ENCODE measurements around the gene PSG7.
"Not testable (repeated sequence)": the region's sequence is repeated elsewhere in the genome, so short reads cannot be mapped to it uniquely, and the experiment has no call there.

The PSG7 gene

DNA sequence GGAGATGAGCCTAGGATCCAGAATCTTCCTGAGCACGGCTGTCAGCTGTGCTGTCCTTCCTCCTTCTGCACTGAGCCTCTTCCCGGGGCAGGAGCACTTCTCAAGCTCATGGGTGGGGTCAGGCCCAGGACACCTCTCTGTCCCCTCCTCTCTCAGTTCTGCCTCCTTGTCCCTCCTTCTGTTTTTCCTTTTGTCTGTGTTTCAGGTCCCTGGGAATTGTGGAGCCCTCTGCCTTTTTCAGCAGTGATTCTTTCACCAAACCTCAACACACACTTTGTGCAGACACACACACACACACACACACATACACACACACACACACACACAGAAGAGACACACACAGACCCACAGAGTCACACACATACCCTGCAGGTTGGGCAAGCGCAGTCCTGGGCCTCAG is at the start of gene PSG7:
Gene PSG7 (minus strand): TSS at position 101 of the 400 bp plus-strand sequence. CDS start 131 bp downstream, outside the sequence.
- DNase-seq (ENCODE audit: low read depth in 4 of 4, low spot score in 1 of 4): not testable (repeated sequence)

DNA sequence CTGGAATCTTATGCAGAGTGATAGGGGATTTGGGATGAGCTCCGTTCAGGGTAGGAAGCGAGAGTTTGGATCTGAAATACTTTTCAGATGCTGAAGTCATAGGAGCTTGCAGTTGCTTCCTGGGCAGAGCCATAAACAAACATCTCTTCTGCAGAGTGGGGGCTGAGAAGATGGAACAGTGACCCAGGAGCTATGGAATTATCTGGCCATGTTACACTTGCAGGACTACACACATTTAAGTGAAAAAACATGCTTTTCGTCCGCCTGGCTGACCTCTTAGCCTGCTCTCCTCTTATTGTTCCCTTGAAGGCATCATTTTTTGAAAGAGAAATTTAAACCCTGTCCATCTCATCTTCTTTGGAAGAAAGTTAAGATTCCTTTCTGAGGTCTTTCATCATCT is 48.6 kb upstream of the PSG7 start:
- no peak for DNase-seq (ENCODE audit: low read depth in 4 of 4, low spot score in 1 of 4)

DNA sequence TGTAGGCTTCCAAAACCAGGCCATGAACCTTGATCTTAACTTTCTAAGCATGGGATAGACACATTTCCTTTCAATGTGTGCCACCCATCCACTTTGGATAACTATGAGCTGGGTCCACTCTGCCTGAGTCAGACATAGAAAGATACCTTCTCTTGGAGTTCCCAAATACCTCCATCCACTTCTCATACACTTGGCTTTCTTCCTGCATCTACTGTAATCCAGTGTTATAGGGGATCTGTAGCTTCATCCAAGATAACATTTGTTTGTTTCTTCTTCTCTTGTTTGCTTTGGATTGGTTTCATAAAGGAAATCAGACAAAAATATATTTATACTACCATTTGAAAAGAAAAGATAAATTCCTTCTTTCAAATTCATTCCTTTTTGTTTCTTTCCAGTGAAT is 45.1 kb upstream of the PSG7 start:
- not testable (repeated sequence) for DNase-seq (ENCODE audit: low read depth in 4 of 4, low spot score in 1 of 4)

DNA sequence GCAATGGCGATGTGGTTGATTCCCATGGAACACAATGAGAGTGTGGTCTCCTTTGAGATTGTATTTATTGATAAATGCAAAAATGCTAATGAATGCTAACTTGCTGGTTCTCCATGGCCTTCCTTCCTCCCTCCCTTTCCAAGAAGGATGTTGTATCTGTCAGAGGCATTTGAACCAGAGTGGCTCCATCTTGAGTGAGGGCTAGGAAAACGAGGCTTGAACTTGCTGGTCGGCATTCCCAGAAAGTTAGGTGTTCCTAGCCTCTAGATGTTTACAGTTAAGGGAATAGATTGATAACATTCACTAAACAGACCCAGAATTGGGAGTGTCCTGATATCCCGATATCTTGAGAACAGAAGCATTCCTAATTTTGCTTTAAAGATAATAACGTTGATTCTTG is 34.4 kb upstream of the PSG7 start:
- DNase-seq (ENCODE audit: low read depth in 4 of 4, low spot score in 1 of 4): not testable (repeated sequence)

DNA sequence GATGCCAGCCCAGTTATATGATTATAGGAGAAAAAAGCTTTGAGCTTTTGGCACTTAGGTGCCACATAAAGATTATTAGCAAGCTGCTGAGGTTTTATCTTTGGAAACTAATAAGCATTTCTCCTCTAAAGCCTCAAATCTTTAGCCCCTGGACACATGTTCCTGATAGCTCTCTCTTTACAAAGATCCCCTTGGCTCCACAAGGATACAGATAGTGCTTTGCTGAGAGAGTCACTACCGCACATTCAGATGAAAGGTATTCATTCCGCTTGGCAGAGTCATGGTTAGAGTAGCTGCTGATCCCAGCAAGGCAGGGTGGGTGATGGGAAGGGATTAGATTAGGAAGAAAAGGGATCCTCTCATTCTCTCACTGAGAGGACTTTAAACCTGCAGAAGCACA is 28.2 kb upstream of the PSG7 start:
- no peak for DNase-seq (ENCODE audit: low read depth in 4 of 4, low spot score in 1 of 4)

DNA sequence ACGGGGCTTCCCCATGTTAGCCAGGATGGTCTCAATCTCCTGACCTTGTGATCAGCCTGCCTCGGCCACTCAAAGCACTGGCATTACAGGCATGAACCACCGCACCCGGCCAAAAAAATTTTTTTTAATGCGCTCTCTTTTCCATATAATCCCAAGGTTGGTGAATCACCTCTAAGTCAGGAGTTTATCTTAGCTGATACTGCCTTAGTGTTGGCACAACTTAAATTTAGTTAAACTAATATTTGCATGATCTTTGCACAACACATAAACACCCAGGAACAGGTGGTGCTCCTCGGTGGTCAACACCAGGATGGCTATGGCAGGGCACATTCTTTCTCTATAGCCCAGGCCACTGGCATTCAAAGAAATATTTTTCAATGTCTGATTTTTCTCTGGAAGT is 24.1 kb upstream of the PSG7 start:
- no peak for DNase-seq (ENCODE audit: low read depth in 4 of 4, low spot score in 1 of 4)

DNA sequence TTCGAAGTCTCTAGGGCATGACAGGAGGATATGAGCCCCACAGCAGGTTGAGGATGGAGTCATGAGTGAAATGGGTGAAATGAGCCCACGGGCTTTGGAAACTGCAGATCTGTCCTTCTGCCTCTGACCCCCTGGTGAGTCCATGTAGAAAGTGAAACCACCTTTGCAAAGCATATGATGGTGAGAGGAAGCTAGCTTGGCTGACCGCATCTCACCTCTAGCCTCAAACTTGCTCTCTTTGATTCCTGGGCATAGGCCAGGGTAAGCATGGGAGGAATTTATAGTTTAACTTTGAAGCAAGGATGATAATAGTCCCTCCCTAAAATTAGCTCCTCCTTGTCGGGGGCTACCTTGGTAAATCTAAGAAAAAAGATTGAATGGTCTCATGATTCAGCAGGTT is 15.1 kb upstream of the PSG7 start:
- not testable (repeated sequence) for DNase-seq (ENCODE audit: low read depth in 4 of 4, low spot score in 1 of 4)

DNA sequence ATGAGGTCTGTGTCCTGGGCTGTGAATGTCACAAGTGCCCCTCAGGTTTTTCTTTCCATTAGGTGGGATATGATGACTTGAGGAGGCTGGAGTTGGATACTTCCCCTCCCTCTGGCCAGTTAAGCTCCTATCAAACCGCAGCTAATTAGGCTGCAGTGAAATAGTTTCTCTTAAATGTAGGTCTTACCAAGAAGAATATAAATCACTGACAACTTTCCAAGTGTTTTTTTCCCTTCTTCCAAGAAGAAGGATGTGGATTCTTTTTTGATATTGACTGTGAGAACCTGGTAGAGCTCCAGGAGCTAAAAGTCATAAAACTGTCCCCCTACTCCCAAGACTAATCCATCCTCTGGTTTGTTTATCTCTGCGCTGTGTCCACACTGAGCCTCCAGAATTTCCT is 14.5 kb upstream of the PSG7 start:
- not testable (repeated sequence) for DNase-seq (ENCODE audit: low read depth in 4 of 4, low spot score in 1 of 4)

DNA sequence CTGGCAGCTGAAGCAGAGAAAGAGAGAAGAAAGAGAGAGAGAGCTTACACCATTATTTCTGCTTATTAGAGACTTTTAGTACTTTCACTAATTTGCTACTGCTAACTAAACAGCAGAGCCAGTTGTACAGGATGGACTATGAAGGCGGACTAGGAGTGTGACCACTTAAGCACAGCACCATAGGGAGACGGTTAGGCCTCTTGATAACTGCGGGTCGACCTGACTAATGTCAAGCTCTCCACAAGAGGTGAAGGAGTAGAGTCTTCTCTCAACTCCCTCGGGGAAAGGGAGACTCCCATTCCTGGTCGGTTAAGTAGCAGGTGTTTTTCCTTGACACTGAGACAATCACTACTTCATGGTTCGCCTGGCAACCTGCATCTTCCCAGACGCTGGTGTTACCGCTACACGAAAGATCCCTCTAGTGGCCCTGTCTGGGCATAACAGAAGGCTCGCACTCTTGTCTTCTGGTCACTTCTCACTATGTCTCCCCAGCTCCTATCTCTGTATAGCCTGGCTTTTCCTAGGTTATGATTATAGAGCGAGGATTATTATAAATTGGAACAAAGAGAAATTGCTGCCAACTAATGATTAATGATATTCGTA is 5.3 kb upstream of the PSG7 start:
- DNase-seq (ENCODE audit: low read depth in 4 of 4, low spot score in 1 of 4): no peak

DNA sequence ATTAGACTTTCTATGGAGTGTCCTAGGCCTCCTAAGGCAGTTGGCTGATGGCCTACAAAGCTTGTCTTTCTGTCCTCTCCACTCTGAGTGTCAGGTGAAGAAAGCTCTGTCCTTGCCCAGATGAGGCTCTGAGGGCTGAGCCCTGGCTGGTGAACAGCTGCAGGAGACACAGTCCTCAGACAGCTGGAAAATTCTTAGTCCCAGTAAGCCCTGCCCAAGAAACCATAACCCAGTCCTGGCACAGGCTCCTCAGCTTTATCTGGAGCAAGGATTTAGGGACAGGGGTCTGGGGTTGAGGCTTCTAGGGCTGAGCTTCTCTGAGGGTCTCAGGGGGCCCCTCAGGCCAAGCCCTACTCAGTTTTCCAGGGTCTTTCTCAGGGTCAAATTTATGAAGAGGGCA is 2.3 kb downstream of the PSG7 start:
- DNase-seq (ENCODE audit: low read depth in 4 of 4, low spot score in 1 of 4): not testable (repeated sequence)

DNA sequence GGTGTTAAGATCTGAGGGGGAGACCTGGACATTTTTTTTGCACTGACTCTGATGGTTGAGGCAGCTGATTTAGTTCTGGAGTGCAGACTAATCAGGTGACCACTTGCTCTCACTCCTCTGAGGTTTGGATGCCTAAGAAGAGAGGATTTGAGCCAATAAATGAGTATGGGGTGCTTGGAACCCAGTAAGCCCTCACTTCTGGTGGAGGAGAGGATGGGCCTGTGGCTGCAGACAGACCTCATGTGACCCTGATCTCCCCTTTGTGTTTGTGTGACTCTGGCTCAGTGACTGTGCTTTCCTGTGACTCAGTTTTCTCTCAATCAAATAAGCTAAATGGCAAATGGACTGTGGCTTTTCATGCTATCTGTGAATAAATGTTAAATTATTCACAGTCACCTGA is 2.8 kb downstream of the PSG7 start:
- DNase-seq (ENCODE audit: low read depth in 4 of 4, low spot score in 1 of 4): not testable (repeated sequence)

DNA sequence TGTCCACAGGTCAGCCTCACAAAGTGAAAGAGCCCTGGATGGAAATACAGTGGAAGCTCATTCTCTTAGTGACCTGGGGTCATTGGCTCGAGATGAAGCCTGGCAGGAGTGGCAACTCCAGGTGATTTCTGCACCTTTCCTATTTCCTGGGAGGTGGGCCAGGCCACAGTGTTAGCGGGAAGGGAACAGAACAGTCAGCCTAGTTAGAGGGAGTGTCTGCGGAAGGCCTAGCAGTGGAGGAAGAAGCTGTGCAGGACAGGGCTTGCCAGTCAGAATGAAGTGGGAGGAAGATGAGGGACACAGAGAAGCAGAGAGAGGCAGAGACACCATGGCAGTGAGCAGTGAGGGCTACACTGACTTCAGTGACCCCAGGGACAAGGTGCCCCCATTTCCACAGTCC is 3.6 kb downstream of the PSG7 start:
- DNase-seq (ENCODE audit: low read depth in 4 of 4, low spot score in 1 of 4): not testable (repeated sequence)

DNA sequence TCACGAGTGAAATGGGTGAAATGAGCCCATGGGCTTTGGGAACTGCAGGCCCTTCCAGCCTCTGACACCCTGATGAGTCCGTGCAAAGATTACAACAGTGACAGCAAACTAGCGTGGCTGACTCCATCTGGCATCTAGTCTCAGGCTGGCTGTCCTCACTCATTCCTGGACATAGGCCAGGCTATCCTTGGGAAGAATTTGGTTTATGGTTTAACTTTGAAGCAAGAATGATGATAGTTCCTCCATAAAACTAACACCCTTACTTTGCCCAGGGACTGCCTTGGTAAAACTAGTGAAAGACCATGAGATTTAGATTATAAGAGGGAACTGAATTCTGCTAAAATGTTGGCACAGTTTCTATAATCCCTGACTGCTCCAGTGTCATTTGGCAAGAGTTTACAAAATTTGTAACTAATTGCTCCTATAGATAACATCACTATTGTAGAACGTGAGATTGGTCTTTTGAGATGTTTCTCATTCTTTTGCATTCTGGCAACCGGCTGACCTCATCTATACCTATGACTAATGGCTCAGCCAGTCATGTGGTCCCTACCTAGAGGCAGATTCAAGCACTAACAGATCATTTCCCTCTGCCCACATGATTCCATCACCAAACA is 4.4 kb downstream of the PSG7 start:
- DNase-seq (ENCODE audit: low read depth in 4 of 4, low spot score in 1 of 4): not testable (repeated sequence)

DNA sequence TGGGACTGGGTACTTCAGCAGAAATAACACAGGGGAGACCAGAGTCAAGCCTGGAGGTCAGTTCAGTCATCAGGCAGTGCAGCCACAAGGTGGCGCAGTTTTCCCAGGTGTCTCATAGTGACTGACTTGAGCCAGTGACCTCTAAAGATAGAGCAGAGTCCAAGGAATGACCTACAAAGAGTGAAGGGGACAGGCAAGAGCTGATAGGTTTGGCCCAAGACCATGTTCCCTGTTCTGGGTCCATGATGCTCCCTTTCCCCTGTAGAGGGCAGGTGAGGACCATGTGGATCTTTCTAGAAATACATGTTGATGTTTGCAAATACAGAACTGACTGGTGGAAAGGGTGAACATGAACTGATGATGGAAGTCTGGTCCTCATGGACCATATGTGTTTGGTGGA is 6.8 kb downstream of the PSG7 start:
- DNase-seq (ENCODE audit: low read depth in 4 of 4, low spot score in 1 of 4): peak in 2 of 4 experiments; percentile 6 to 7

DNA sequence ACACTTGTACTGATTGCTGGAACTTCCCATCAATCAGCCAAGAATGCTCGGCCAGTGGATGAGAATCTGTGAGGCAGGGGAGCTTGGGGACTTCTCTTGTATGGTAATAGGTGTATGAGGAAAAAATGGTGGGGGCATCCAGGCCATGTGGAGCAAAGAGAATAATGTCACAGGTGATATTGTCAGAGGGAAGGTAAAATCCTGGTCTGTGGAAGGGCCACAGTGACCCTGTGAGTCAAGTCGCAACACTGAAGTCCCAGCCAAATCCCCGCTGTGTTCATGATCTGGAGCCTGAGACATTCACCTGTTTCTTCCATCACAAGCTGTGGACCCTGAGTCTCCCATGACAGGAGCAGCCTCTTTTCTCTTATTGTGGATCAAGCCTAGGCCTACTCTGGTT is 8.1 kb downstream of the PSG7 start:
- DNase-seq (ENCODE audit: low read depth in 4 of 4, low spot score in 1 of 4): no peak

DNA sequence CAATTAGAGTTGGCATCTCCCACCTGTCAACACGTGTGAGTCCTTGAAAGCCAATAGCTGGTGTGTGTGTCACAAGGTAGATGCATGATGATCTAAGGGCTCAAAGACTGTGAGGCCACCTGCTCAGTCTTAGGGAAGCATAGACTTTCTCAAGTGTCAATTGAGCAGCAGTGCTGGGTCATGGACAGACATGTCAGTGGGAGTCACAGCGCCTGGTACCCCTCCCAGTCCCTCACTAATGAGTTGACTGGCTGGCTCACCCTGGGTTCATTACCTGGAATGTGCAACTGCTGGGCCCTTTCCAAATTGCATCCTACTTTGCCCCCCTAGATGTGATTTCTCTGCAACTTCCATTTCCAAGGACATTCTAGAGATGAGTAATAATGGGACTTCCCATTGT is 10.2 kb downstream of the PSG7 start:
- no peak for DNase-seq (ENCODE audit: low read depth in 4 of 4, low spot score in 1 of 4)

DNA sequence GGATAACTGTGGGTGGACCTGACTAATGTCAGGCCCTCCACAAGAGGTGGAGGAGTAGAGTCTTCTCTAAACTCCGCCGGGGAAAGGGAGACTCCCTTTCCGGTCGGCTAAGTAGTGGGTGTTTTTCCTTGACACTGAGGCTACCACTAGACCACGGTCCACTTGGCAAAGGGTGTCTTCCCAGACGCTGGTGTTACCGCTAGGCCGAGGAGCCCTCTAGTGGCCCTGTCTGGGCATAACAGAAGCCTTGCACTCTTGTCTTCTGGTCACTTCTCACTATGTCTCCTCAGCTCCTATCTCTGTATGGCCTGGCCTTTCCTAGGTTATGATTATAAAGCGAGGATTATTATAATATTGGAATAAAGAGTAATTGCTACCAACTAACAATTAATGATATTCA is 13.9 kb downstream of the PSG7 start:
- not testable (repeated sequence) for DNase-seq (ENCODE audit: low read depth in 4 of 4, low spot score in 1 of 4)

DNA sequence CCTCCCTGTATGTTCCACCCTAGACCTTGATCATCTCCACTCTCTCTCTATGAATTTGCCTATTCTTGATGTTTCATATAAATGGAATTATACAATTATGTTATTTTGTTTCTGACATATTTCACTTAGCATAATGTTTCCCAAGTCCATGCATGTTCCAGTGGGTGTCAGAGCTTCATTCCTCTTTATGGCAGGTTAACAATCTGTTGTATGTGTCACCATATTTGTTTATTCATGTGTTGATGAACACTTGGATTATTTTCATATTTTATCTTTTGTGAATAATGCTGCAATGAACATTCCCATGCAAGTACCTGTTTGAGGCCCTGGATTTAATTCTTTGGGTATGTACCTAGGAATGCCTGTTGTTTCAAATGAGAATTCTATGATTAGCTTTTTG is 16.0 kb downstream of the PSG7 start:
- DNase-seq (ENCODE audit: low read depth in 4 of 4, low spot score in 1 of 4): not testable (repeated sequence)

DNA sequence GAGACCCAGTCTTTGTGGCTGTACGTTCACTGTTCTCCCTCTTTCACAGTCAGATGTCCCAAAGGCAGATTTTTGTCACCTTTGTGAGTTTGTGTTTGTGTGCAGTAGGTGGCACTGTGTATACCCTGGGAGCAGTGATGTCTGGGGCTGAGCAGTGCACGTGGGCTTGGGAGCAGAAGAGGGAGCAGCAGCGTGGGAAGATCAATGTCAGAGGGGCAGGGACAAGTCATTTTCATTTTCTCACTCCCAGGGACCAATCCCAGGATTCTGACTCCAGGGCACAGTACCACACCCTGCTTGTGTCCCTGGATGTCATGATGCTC is 17.3 kb downstream of the PSG7 start:
- no peak for DNase-seq (ENCODE audit: low read depth in 4 of 4, low spot score in 1 of 4)

DNA sequence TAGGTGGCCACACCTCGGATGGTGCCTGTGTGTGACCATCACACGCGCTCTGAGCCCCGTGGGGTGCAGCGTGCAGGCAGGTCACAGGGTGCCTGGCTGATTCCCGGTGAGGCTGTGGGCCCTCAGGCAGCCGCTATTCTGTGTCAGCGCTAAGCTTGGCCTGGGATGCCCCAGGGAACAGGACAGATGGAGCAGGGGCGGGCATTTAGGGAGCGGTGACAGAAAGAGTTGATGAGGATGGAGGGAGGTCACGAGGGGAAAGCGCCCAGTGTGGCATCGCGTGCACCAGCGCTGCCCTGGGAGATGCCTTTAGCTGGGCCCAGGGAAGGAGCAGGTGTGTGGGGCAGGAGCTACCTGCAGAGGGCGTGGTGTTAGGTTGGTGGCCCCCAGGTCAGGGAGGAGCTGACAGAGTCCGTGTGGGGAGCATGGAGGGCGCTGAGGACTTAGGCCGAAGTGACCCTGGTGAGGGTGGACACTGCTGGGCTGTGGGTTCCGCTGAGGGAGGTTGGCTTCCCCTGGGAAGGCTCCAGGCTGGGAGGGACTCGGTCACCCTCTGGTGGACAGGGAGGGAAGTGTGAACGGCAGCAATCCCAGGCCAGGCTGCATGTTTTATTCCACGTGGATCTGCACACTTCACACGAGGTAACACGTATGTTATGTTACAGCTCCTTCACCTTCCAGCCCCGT is 17.8 kb downstream of the PSG7 start:
- not testable (repeated sequence) for DNase-seq (ENCODE audit: low read depth in 4 of 4, low spot score in 1 of 4)

DNA sequence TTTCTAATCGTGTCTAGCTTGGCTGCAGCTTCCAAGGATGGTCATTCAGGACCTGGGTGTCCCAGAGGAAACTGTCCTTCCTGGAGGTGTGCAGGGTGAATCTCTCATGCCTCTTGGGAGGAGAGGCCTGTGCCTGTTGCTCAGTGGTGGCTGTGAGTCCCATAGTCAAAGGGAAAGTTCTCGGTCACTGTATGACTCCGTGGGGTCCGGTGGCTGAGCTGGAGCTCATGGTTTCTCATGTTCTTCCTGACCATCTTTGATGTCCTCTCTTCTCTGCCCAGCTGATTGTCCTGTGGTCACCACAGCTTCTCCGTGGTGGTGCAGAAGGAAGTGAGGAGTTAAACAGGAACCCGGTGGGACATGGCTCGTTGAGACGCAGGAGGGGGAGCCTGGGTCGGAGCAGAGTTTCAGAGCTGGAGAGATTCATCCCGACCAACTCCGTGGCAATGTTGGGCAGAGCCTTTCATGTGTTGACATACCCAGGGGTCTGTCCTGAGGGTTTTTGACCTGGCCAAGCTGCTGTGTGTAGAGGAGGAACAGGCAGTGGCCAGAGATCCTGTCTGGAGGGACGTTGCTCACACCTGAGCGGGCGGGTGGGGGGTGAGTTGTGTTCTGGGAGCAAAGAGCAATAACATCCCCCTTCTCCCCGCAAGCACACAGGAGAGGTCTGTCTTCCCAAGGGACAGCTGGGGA is 18.5 kb downstream of the PSG7 start:
- not testable (repeated sequence) for DNase-seq (ENCODE audit: low read depth in 4 of 4, low spot score in 1 of 4)

DNA sequence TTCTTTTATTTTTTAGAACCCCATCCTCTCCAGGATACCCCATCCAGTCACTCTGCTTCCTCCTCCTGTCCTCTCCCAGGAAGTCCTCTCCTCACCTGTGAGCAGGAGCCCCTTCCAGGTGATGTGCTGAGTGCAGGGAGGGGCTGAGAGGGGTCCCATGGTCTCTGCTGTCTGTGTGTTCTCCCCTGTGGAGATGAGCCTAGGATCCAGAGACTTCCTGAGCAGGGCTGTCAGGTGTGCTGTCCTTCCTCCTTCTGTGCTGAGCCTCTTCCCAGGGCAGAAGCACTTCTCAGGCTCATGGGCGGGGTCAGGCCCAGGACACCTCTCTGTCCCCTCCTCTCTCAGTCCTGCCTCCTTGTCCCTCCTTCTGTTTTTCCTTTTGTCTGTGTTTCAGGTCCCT is 19.4 kb downstream of the PSG7 start, which contains the start of gene PSG6:
Gene PSG6 (minus strand): TSS at position 261 of the 400 bp plus-strand sequence. CDS start 102 bp downstream, at position 159.
- not testable (repeated sequence) for DNase-seq (ENCODE audit: low read depth in 4 of 4, low spot score in 1 of 4)

All from stimulated activated CD4-positive, alpha-beta T cell treated with anti-CD3 and anti-CD28 coated beads, Interleukin-1b, Interleukin-23, amount 100 ng/mL, for 24 hours (primary cell).